ENCODE results near the gene DUSP6.
"Not testable (repeated sequence)": the region's sequence is repeated elsewhere in the genome, so short reads cannot be mapped to it uniquely, and the experiment has no call there.

DUSP6 gene

DNA sequence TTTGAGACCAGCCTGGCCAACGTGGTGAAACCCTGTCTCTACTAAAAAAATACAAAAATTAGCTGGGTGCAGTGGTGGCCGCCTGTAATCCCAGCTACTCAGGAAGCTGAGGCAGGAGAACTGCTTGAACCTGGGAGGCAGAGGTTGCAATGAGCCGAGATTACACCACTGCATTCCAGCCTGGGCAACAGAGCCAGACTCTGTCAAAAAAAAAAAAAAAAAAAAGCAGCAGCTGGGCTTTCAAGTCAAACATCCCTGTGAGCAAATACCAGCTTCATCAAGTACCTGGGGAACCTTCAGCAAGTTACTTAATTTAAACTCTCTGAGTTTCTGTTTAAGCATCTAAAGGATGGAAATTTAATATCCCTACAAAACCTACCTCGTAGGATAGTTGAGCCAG is 15.2 kb downstream of the DUSP6 start:
- H3K9me3 ChIP-seq (replicated peaks; ENCODE audit: low read length); H3K9ac ChIP-seq (ENCODE audit: low read depth, low read length); H3K27me3 ChIP-seq (ENCODE audit: control insufficient read depth, insufficient read depth, low read length); H3K4me2 ChIP-seq (ENCODE audit: low read length); H3K4me3 ChIP-seq (ENCODE audit: low read length); H3K4me1 ChIP-seq (ENCODE audit: control insufficient read depth, insufficient read depth, low read length); H3K36me3 ChIP-seq (ENCODE audit: insufficient read depth, low read length): not testable (repeated sequence)

DNA sequence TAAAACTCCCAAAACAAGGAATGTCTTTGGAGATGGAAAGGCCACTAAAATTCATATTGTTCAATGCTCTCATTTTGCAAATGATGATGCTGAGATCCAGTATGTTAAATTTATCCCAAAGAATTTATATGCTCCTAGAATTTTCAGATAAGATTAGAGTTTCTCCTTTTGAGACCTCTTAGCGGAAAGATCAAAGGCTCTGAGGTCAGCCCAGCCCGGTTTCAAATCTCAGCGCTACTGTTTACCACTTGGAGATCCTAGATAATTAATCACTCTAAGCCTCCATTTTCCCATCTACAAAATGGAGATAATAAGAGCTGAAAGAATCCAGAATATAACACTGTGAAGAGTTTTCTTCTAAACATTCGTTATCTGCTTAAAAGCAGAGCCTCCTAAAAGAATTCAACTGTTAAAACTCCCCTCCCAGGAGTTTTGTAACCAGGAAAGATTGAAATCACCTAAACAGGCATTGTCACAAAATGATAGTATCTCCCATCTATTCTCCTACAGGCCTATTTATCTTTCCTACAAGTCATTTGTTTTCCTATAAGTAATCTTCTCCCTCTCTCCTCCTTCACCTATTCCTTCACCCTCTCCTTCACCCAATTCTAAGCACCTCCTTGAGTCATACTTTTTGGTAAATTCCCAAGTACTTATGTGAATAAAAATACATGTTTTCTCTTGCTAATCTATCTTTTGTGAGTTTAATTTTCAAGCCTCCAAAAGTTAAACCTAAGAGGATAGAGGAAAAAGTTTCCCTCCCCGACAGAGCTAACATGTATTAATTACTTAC is 16.7 kb downstream of the DUSP6 start:
- Histone ChIP-seq H3K4me2 (ENCODE audit: low read length) (no peak overlapping the region), H3K4me1 (ENCODE audit: control insufficient read depth, insufficient read depth, low read length) (no peaks in the 10 kb centered on the region), H3K36me3 (ENCODE audit: insufficient read depth, low read length) (no peaks in the 10 kb centered on the region), H3K27me3 (ENCODE audit: control insufficient read depth, insufficient read depth, low read length) (no peaks in the 10 kb centered on the region), H3K9ac (ENCODE audit: low read depth, low read length) (no peak overlapping the region), H3K4me3 (ENCODE audit: low read length) (no peak overlapping the region), H3K9me3 (replicated peaks; ENCODE audit: low read length) (no peaks in the 10 kb centered on the region)

DNA sequence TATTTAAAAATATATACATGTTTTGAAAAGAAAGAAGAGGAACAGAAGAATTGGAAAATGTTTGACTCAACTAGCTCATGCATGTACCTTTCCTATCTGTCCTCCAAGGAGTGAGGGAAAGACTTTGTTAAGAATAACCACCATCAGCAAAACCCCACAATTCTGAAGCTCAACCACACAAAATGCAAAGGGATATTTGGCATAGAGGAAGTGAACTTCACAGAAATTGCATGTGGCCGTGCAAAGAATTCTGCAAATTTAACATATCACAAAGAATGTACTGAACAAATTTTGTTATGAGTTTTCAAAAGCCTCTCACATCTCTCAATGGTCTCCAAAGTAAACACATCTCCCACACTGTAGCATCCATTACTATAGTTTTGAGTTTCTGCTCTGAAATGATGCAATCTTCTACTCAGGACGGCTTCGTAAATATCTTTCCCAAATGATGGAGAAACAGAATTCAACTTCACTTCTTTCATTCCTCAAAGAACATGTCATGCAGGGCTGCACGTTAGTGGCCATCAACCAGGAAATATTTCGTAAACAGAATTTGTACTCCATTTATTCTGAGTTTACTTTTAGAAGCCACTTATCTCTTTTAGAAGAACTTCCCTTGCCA is 17.6 kb downstream of the DUSP6 start:
- Histone ChIP-seq H3K9me3 (replicated peaks; ENCODE audit: low read length) (no peaks in the 10 kb centered on the region), H3K4me3 (ENCODE audit: low read length) (no peak overlapping the region), H3K27me3 (ENCODE audit: control insufficient read depth, insufficient read depth, low read length) (no peaks in the 10 kb centered on the region), H3K4me2 (ENCODE audit: low read length) (no peak overlapping the region), H3K9ac (ENCODE audit: low read depth, low read length) (no peak overlapping the region), H3K4me1 (ENCODE audit: control insufficient read depth, insufficient read depth, low read length) (no peaks in the 10 kb centered on the region), H3K36me3 (ENCODE audit: insufficient read depth, low read length) (no peaks in the 10 kb centered on the region)

DNA sequence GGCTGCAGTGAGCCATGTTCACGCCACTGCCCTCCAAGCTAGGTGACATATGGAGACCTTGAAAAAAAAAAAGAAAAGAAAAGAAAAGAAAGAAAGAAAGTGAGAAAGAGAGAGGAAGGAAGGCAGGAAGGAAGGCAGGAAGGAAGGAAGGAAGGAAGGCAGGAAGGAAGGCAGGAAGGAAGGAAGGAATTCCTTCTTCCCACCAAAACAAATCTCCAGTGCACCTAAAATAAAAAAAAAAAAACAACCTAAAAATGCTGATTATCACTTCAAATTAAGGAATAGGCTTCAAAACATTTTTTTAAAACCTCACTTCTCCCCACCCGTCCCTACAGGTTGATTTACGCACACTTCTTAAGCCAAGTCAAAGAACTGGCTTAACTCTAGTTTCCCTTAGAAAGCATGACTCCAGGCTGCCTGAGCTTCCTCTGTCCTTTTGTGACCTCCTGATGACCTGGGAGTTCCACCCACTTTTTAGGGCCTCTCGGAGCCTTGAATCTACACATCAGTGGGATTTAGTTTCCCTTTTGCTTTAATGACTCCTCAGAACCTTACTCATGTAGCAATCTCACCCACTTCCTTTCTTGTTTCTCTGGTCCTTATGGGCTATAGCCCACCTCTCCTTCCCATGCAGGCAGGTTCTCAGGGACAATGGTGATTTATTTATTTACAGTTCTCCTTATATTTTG is 18.6 kb downstream of the DUSP6 start:
- H3K4me2 ChIP-seq (ENCODE audit: low read length) = no peak overlapping the region
- no peaks in the 10 kb centered on the region for H3K9me3 ChIP-seq (replicated peaks; ENCODE audit: low read length)
- no peak overlapping the region for H3K9ac ChIP-seq (ENCODE audit: low read depth, low read length)
- no peaks in the 10 kb centered on the region for H3K4me1 ChIP-seq (ENCODE audit: control insufficient read depth, insufficient read depth, low read length)
- no peaks in the 10 kb centered on the region for H3K27me3 ChIP-seq (ENCODE audit: control insufficient read depth, insufficient read depth, low read length)
- no peak overlapping the region for H3K4me3 ChIP-seq (ENCODE audit: low read length)
- H3K36me3 ChIP-seq (ENCODE audit: insufficient read depth, low read length) = no peaks in the 10 kb centered on the region

DNA sequence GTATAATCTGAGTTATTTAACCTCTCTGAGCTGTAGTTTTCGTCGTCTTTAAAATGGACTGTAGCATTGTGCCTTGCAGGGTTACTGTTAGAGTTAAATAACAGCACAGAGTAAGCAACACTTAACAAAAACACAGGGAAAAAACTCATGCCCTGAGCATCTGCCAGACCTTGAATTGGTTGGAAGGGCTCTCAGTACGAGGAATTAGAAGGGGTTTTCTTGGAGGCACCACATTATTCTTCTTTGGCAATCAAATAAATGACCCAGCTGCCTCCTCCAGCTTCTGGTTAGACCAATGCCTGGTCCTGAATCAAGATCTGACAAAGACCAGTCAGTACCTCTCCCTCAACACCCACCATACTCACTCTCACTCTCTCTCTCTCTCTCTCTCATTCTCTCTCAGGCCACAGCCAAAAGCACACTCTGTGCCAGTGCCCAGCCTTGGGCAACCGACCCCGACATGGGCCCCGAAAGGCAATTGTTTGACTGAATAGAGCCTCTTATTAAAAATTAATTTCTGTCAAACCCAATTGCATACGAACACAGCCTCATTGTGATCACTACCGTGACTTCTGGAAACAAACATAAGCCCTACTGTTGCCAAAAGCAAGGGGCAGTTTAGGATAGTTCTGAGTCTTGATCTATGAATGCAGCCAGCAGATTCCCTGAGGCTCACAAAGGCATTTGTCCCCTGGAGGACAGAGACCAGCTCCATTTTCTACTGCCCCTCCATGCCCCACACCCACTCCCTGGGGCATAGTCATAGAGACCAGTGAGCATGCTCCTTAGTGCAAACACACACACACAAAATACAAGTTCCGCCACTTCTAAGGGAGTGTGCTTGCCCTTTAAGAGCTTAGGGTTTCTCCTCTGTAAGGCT is 23.9 kb downstream of the DUSP6 start:
- Histone ChIP-seq H3K4me2 (ENCODE audit: low read length) (no peak overlapping the region), H3K27me3 (ENCODE audit: control insufficient read depth, insufficient read depth, low read length) (no peaks in the 10 kb centered on the region), H3K4me3 (ENCODE audit: low read length) (no peak overlapping the region), H3K4me1 (ENCODE audit: control insufficient read depth, insufficient read depth, low read length) (no peaks in the 10 kb centered on the region), H3K36me3 (ENCODE audit: insufficient read depth, low read length) (no peaks in the 10 kb centered on the region), H3K9me3 (replicated peaks; ENCODE audit: low read length) (no peaks in the 10 kb centered on the region), H3K9ac (ENCODE audit: low read depth, low read length) (no peak overlapping the region)

DNA sequence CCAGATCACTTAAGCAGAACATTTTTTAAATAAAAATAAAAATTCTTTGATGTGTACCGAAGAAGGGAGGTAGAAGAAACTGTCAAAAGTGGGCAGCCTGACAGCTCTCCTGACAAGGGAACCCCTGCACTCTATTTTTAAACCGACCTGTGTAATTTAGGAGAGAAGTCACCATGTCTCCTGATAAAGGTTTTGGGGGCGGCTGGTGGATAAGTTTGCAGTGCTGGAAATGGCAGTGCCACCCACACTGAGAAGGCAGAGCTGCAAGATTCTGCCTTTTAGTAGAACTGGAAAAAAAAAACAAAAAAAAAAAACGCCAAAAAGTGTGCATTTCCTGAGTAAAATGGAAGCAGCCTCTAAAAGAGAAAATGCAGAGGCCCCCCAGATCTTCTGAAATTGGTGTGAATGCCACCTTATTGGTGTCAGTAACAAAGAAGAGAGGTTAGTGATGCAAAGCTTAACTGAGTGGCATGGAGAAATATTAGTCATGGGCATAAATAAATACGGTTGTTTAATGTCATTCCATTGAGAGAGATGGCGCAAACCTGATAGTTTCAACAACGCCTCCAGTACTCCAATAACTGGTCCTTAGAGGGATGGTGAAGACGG is 24.7 kb downstream of the DUSP6 start:
- Histone ChIP-seq H3K4me2 (ENCODE audit: low read length) (no peak overlapping the region), H3K36me3 (ENCODE audit: insufficient read depth, low read length) (no peaks in the 10 kb centered on the region), H3K9ac (ENCODE audit: low read depth, low read length) (no peak overlapping the region), H3K4me1 (ENCODE audit: control insufficient read depth, insufficient read depth, low read length) (no peaks in the 10 kb centered on the region), H3K9me3 (replicated peaks; ENCODE audit: low read length) (no peaks in the 10 kb centered on the region), H3K4me3 (ENCODE audit: low read length) (no peak overlapping the region), H3K27me3 (ENCODE audit: control insufficient read depth, insufficient read depth, low read length) (no peaks in the 10 kb centered on the region)

DNA sequence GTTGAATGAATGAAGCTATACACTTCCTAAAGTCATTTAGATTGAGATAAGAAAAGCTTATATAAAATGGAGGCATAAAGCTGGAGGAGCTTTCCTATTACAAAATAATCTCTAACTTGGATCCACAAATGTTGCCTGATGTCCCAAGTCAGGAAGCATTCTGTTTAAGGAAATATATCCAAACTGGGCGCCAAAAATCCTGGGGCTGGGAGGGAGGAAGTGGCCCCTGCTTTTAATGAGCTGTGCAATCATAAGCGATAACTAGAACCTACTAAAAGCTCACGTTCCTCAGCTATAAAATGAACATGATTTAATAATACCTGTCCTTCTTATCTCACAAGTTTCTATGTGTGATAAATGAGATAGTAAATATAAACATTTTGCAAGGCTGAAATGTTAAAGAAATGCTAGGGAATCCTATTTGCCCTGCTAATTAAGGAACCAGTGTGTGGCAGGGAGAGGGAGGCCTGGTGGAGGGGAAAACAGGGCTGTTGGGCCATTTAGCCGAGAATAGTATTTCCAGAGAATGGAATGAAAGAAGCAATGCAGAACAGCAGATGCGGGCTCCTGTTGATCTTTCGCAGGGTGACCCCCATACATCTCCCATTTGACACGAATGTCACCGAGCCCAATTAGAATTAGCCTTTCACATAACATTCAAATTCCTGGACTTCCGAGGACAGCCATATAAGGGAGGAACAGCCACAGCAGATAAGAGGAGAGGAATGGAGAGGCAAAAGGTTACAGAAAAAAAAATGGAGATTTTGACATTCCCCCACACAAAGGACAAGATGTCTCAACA is 25.9 kb downstream of the DUSP6 start:
- no peaks in the 10 kb centered on the region for H3K9me3 ChIP-seq (replicated peaks; ENCODE audit: low read length)
- no peak overlapping the region for H3K4me3 ChIP-seq (ENCODE audit: low read length)
- no peak overlapping the region for H3K9ac ChIP-seq (ENCODE audit: low read depth, low read length)
- H3K4me1 ChIP-seq (ENCODE audit: control insufficient read depth, insufficient read depth, low read length) = no peaks in the 10 kb centered on the region
- no peaks in the 10 kb centered on the region for H3K36me3 ChIP-seq (ENCODE audit: insufficient read depth, low read length)
- H3K27me3 ChIP-seq (ENCODE audit: control insufficient read depth, insufficient read depth, low read length) = no peaks in the 10 kb centered on the region
- no peak overlapping the region for H3K4me2 ChIP-seq (ENCODE audit: low read length)

DNA sequence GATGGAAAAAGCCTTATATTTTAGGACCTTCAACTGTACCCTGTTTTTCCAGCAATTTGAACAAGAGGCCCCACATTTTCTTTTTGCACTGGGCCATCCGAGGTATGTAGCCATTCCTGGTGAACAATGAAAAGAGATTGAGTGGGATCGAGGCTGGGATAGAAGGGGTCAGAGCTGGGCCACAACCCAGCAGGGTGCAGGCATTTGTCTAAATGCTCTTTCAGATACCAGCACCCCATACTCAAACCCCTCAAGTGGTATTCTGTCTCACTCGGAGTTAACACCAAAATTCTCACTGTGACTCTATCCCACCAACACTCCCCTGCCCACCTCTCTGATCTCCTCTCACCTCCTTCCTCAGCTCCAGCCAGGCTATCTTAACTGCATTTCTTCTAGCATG is 26.8 kb downstream of the DUSP6 start:
- H3K9me3 ChIP-seq (replicated peaks; ENCODE audit: low read length) = no peaks in the 10 kb centered on the region
- H3K36me3 ChIP-seq (ENCODE audit: insufficient read depth, low read length) = no peaks in the 10 kb centered on the region
- H3K9ac ChIP-seq (ENCODE audit: low read depth, low read length) = no peak overlapping the region
- no peaks in the 10 kb centered on the region for H3K4me1 ChIP-seq (ENCODE audit: control insufficient read depth, insufficient read depth, low read length)
- H3K4me2 ChIP-seq (ENCODE audit: low read length) = no peak overlapping the region
- H3K27me3 ChIP-seq (ENCODE audit: control insufficient read depth, insufficient read depth, low read length) = no peaks in the 10 kb centered on the region
- no peak overlapping the region for H3K4me3 ChIP-seq (ENCODE audit: low read length)

DNA sequence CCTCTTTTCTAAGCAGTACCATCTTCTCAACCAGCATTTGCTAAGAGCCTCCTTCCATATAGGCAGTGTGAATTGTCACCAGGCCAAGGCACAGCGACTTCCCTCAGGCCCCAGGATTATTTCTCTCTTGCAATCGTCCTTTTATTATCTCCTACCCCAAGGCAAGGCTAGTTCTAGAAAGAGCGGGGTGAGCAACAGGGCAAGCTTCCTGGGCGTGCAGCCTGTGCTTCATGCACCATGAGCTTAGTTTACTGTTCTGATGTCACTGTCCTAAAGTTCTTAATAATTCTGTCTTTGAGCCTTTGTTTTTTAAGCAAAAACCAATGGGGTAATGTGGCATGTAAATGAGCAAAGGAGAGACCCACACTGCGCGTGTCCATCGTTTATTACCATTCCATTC is 27.9 kb downstream of the DUSP6 start:
- Histone ChIP-seq H3K9me3 (replicated peaks; ENCODE audit: low read length) (no peaks in the 10 kb centered on the region), H3K4me3 (ENCODE audit: low read length) (no peak overlapping the region), H3K4me2 (ENCODE audit: low read length) (no peak overlapping the region), H3K27me3 (ENCODE audit: control insufficient read depth, insufficient read depth, low read length) (no peaks in the 10 kb centered on the region), H3K4me1 (ENCODE audit: control insufficient read depth, insufficient read depth, low read length) (no peaks in the 10 kb centered on the region), H3K9ac (ENCODE audit: low read depth, low read length) (no peak overlapping the region), H3K36me3 (ENCODE audit: insufficient read depth, low read length) (no peaks in the 10 kb centered on the region)

DNA sequence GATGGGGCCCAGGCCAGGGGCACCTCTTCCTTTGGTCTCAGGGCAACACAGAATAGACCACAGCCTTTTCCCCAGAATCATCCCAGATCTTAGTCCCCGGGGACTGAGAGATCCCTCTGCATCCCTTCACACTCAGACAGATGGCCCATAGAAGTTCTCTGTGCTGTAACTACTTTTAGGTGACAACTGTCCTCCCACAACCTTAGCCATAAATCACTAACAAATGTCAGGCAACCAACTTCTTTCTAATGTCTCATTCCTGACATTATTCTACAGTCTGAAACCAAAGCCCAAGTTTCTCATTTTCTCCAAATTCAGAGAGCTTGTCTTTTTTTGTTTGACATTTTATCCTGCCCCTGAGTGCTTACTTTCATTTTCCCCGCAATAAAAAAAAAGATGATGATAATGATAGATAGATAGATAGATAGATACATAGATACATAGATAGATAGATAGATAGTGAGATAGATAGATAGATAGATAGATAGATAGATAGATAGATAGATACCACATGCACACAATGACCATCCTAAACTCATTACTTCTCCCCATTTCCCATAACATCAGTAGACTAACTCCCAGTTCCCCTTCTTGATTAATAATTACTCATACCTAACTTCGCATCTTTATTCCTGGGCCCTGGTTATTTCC is 28.6 kb downstream of the DUSP6 start:
- Histone ChIP-seq H3K4me1 (ENCODE audit: control insufficient read depth, insufficient read depth, low read length) (no peaks in the 10 kb centered on the region), H3K9me3 (replicated peaks; ENCODE audit: low read length) (no peaks in the 10 kb centered on the region), H3K36me3 (ENCODE audit: insufficient read depth, low read length) (no peaks in the 10 kb centered on the region)

More for the DNA sequence above, 28.6 kb downstream of the DUSP6 start:
- Histone ChIP-seq H3K27me3 (ENCODE audit: control insufficient read depth, insufficient read depth, low read length) (no peaks in the 10 kb centered on the region), H3K4me2 (ENCODE audit: low read length) (no peak overlapping the region), H3K9ac (ENCODE audit: low read depth, low read length) (no peak overlapping the region), H3K4me3 (ENCODE audit: low read length) (no peak overlapping the region)
